Loucy (cell line): ENCODE measurements around the gene INVS.

Source experiments
- CTCF ChIP-seq: fragments of 200-600 bp; sonication (generic); conservative IDR thresholded peaks from 2 replicates; pipeline ENCODE4 v1.5.1; 2014; ENCODE audit warnings: mild to moderate bottlenecking, antibody characterized with exemption, low read length
- EZH2phosphoT487 ChIP-seq: fragments of 200-600 bp; IDR thresholded peaks from 2 replicates; pipeline ENCODE4 v1.6.1; 2018; ENCODE audit warnings: antibody characterized with exemption, mild to moderate bottlenecking, moderate library complexity, borderline replicate concordance

DNA sequence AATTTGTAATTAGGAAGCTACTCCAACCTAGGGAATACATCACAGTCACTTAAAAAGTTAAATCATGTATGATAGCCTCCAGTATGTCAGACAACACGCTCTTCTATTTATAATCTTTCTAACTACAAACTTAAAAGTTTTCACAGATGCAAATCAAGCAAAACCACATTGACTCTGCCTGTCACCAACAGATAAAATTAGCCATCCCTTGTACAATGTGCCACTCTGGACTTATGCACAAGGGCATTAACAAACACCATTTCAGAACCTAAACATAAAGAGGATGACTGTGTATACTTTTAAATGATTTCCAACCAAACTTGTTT is 15.0 kb upstream of the INVS start:
- TF ChIP-seq CTCF = no peak
- TF ChIP-seq EZH2phosphoT487 = no peak
